Subcutaneous abdominal adipose tissue (tissue), 5 donors: ENCODE measurements around the gene INTS3.
"Not testable (repeated sequence)": the region's sequence is repeated elsewhere in the genome, so short reads cannot be mapped to it uniquely, and the experiment has no call there.

Experiments
- H3K27ac ChIP-seq: one replicate; pipeline ENCODE4 v1.7.0; 2013; ENCODE audit warnings: low read depth, mild to moderate bottlenecking, inconsistent platforms, low read length, moderate library complexity
- H3K27me3 ChIP-seq, 5 donors: one replicate each; pipeline ENCODE4 v1.7.0; 2013; ENCODE audit warnings: low read length in 5 of 5, inconsistent platforms in 1 of 5; ENCODE audit not compliant: control insufficient read depth in 5 of 5, insufficient read depth in 4 of 5
- H3K36me3 ChIP-seq, 5 donors: one replicate each; pipeline ENCODE4 v1.7.0; 2013; ENCODE audit warnings: low read length in 5 of 5; ENCODE audit not compliant: control insufficient read depth in 5 of 5, insufficient read depth in 5 of 5
- H3K4me1 ChIP-seq, 5 donors: one replicate each; pipeline ENCODE4 v1.7.0; 2013; ENCODE audit warnings: low read length in 5 of 5, mild to moderate bottlenecking in 3 of 5, moderate library complexity in 1 of 5; ENCODE audit not compliant: control insufficient read depth in 5 of 5, insufficient read depth in 5 of 5
- H3K4me3 ChIP-seq, 5 donors: one replicate each; pipeline ENCODE4 v1.7.0; 2013; ENCODE audit warnings: low read length in 5 of 5, low read depth in 1 of 5
- H3K9ac ChIP-seq, 5 donors: one replicate each; pipeline ENCODE4 v1.7.0; 2013; ENCODE audit warnings: low read length in 5 of 5, mild to moderate bottlenecking in 4 of 5, moderate library complexity in 3 of 5
- H3K9me3 ChIP-seq, 5 donors: one replicate each; pipeline ENCODE4 v1.7.0; 2013; ENCODE audit warnings: low read length in 5 of 5; ENCODE audit not compliant: control insufficient read depth in 5 of 5
- donor health status: healthy.
- donor health status: healthy.
- donor health status: healthy.
- donor health status: healthy.
- donor health status: healthy.

INTS3 gene

GRCh38 chr1:153699768-153700167 is 28.1 kb upstream of the INTS3 start:
- Histone ChIP-seq H3K4me1 (peaks cover 12 to 38% (median 32%) of the 10 kb centered on the region in 5 donors), H3K27me3 (no peaks in the 10 kb centered on the region), H3K27ac (peak overlapping the region; percentile 98), H3K36me3 (no peaks in the 10 kb centered on the region), H3K9me3 (no peaks in the 10 kb centered on the region), H3K9ac (peak overlapping the region in 2 of 5 donors; percentile 47 to 56), H3K4me3 (no peak overlapping the region)

GRCh38 chr1:153705484-153705883 is 22.4 kb upstream of the INTS3 start:
- Histone ChIP-seq H3K9ac (no peak overlapping the region), H3K36me3 (no peaks in the 10 kb centered on the region), H3K27me3 (no peaks in the 10 kb centered on the region), H3K27ac (no peak overlapping the region), H3K4me1 (peaks cover 0 to 3% (median 0%) of the 10 kb centered on the region in 5 donors), H3K4me3 (no peak overlapping the region), H3K9me3 (no peaks in the 10 kb centered on the region)

- H3K9me3 ChIP-seq, result no peaks in the 10 kb centered on the region
- H3K27me3 ChIP-seq, result no peaks in the 10 kb centered on the region
- peaks cover 0 to 3% (median 0%) of the 10 kb centered on the region in 5 donors for H3K4me1 ChIP-seq
- no peak overlapping the region for H3K27ac ChIP-seq
- H3K4me3 ChIP-seq, result no peak overlapping the region
- no peak overlapping the region for H3K9ac ChIP-seq
- no peaks in the 10 kb centered on the region for H3K36me3 ChIP-seq
These were observed 16.8 kb upstream of the INTS3 start for GRCh38 chr1:153711026-153711425.

- not testable (repeated sequence) for H3K9ac ChIP-seq, H3K36me3 ChIP-seq, H3K27me3 ChIP-seq, H3K4me1 ChIP-seq, H3K4me3 ChIP-seq, H3K27ac ChIP-seq, H3K9me3 ChIP-seq
These were observed 11.6 kb upstream of the INTS3 start for GRCh38 chr1:153716211-153716610.

- H3K27ac ChIP-seq, result no peak overlapping the region
- no peaks in the 10 kb centered on the region for H3K36me3 ChIP-seq
- H3K4me1 ChIP-seq, result no peaks in the 10 kb centered on the region
- no peak overlapping the region for H3K4me3 ChIP-seq
- no peaks in the 10 kb centered on the region for H3K27me3 ChIP-seq
- H3K9ac ChIP-seq, result no peak overlapping the region
- no peaks in the 10 kb centered on the region for H3K9me3 ChIP-seq
These were observed 10.5 kb upstream of the INTS3 start for GRCh38 chr1:153717330-153717729.

GRCh38 chr1:153723687-153724086 is 4.2 kb upstream of the INTS3 start:
- H3K4me1 ChIP-seq, result peaks cover 0 to 23% (median 13%) of the 10 kb centered on the region in 5 donors
- no peaks in the 10 kb centered on the region for H3K9me3 ChIP-seq
- no peak overlapping the region for H3K27ac ChIP-seq
- no peak overlapping the region for H3K9ac ChIP-seq
- no peak overlapping the region for H3K4me3 ChIP-seq
- H3K27me3 ChIP-seq, result no peaks in the 10 kb centered on the region
- no peaks in the 10 kb centered on the region for H3K36me3 ChIP-seq

GRCh38 chr1:153724634-153725033 is 3.2 kb upstream of the INTS3 start:
- not testable (repeated sequence) for H3K27ac ChIP-seq, H3K9me3 ChIP-seq
- H3K4me1 ChIP-seq, result peaks cover 0 to 32% (median 22%) of the 10 kb centered on the region in 5 donors

GRCh38 chr1:153728305-153729066 is 636 bp downstream of the INTS3 start:
- no peaks in the 10 kb centered on the region for H3K9me3 ChIP-seq
- no peaks in the 10 kb centered on the region for H3K36me3 ChIP-seq
- peak overlapping the region; percentile 100 for H3K27ac ChIP-seq
- H3K4me3 ChIP-seq, result peak overlapping the region; percentile 72 to 97 (median 90)
- peaks cover 0 to 47% (median 34%) of the 10 kb centered on the region in 5 donors for H3K4me1 ChIP-seq
- H3K9ac ChIP-seq, result peak overlapping the region; percentile 86 to 100 (median 99)
- no peaks in the 10 kb centered on the region for H3K27me3 ChIP-seq

More at GRCh38 chr1:153724634-153725033, 3.2 kb upstream of the INTS3 start:
- not testable (repeated sequence) for H3K4me3 ChIP-seq, H3K9ac ChIP-seq, H3K27me3 ChIP-seq, H3K36me3 ChIP-seq

- no peaks in the 10 kb centered on the region for H3K27me3 ChIP-seq
- H3K4me1 ChIP-seq, result peaks cover 3 to 61% (median 45%) of the 10 kb centered on the region in 5 donors
- H3K4me3 ChIP-seq, result no peak overlapping the region
- peak overlapping the region in 2 of 5 donors; percentile 6 to 45 for H3K9ac ChIP-seq
- no peaks in the 10 kb centered on the region for H3K9me3 ChIP-seq
- peaks cover 0 to 3% (median 0%) of the 10 kb centered on the region in 5 donors for H3K36me3 ChIP-seq
- H3K27ac ChIP-seq, result peak overlapping the region; percentile 56
These were observed 2.7 kb downstream of the INTS3 start for GRCh38 chr1:153730468-153730988.

- H3K27ac ChIP-seq, result peak overlapping the region; percentile 61
- H3K4me3 ChIP-seq, result no peak overlapping the region
- peaks cover 0 to 5% (median 0%) of the 10 kb centered on the region in 5 donors for H3K36me3 ChIP-seq
- peak overlapping the region in 1 of 5 donors; percentile 20 for H3K9ac ChIP-seq
- H3K4me1 ChIP-seq, result peaks cover 3 to 38% (median 30%) of the 10 kb centered on the region in 5 donors
- H3K9me3 ChIP-seq, result no peaks in the 10 kb centered on the region
- H3K27me3 ChIP-seq, result no peaks in the 10 kb centered on the region
These were observed 6.1 kb downstream of the INTS3 start for GRCh38 chr1:153733970-153734369.
